ENCODE data around the gene SPRTN. TPM values are rescaled to one million over a fixed set of nuclear protein-coding genes. Genes with fewer than 3 reads are reported as not detected.

The SPRTN gene
- total RNA-seq, 1 donor from 2014 or later, result 15.0 TPM

- Mint-ChIP-seq H3K4me3 (ENCODE audit: unreplicated experiment) (peak overlapping the region; percentile 61), H3K9me3 (ENCODE audit: low read depth) (no peaks in the 10 kb centered on the region), H3K27me3 (ENCODE audit: low read depth) (no peaks in the 10 kb centered on the region), H3K4me1 (ENCODE audit: low read depth) (peaks cover 58% of the 10 kb centered on the region), H3K36me3 (ENCODE audit: low read depth) (peaks cover 6% of the 10 kb centered on the region), H3K27ac (ENCODE audit: unreplicated experiment) (no peak overlapping the region)
- no peak for DNase-seq (ENCODE audit: low spot score)
- no peak for TF ChIP-seq CTCF (IDR thresholded peaks at IDR 0.05)
Observed at GRCh38 chr1:231334952-231335351, 3.1 kb upstream of the SPRTN start.

GRCh38 chr1:231335663-231336602, 2.2 kb upstream of the SPRTN start:
- H3K27ac Mint-ChIP-seq (ENCODE audit: unreplicated experiment), result peak overlapping the region; percentile 100
- H3K4me3 Mint-ChIP-seq (ENCODE audit: unreplicated experiment), result peak overlapping the region; percentile 100
- peaks cover 9% of the 10 kb centered on the region for H3K36me3 Mint-ChIP-seq (ENCODE audit: low read depth)
- DNase-seq (ENCODE audit: low spot score), result no peak
- TF ChIP-seq CTCF (IDR thresholded peaks at IDR 0.05), result no peak
- no peaks in the 10 kb centered on the region for H3K27me3 Mint-ChIP-seq (ENCODE audit: low read depth)
- H3K4me1 Mint-ChIP-seq (ENCODE audit: low read depth), result peaks cover 65% of the 10 kb centered on the region
- no peaks in the 10 kb centered on the region for H3K9me3 Mint-ChIP-seq (ENCODE audit: low read depth)

- Mint-ChIP-seq H3K27me3 (ENCODE audit: low read depth) (no peaks in the 10 kb centered on the region), H3K4me1 (ENCODE audit: low read depth) (peaks cover 66% of the 10 kb centered on the region), H3K27ac (ENCODE audit: unreplicated experiment) (peak overlapping the region; percentile 100), H3K36me3 (ENCODE audit: low read depth) (peaks cover 10% of the 10 kb centered on the region), H3K4me3 (ENCODE audit: unreplicated experiment) (peak overlapping the region; percentile 100), H3K9me3 (ENCODE audit: low read depth) (no peaks in the 10 kb centered on the region)
- no peak for TF ChIP-seq CTCF (IDR thresholded peaks at IDR 0.05)
- DNase-seq (ENCODE audit: low spot score), result no peak
Observed at GRCh38 chr1:231337043-231337471, 1.0 kb upstream of the SPRTN start.

GRCh38 chr1:231337472-231338269, 422 bp upstream of the SPRTN start, which contains the start of gene EXOC8:
Gene EXOC8 (minus strand): TSS chr1:231337852. CDS start chr1:231337745, 107 bp downstream.
- Mint-ChIP-seq H3K27ac (ENCODE audit: unreplicated experiment) (peak within 1 kb of the TSS; percentile 100), H3K36me3 (ENCODE audit: low read depth) (peaks cover 11% of the 10 kb centered on the region), H3K9me3 (ENCODE audit: low read depth) (no peaks in the 10 kb centered on the region), H3K4me3 (ENCODE audit: unreplicated experiment) (peak within 1 kb of the TSS; percentile 100), H3K27me3 (ENCODE audit: low read depth) (no peaks in the 10 kb centered on the region), H3K4me1 (ENCODE audit: low read depth) (peaks cover 62% of the 10 kb centered on the region)
- peak; percentile 95 for DNase-seq (ENCODE audit: low spot score)
- TF ChIP-seq CTCF (IDR thresholded peaks at IDR 0.05), result peak; percentile 18
